Measurements from ENCODE around the gene TUSC2.

DNA sequence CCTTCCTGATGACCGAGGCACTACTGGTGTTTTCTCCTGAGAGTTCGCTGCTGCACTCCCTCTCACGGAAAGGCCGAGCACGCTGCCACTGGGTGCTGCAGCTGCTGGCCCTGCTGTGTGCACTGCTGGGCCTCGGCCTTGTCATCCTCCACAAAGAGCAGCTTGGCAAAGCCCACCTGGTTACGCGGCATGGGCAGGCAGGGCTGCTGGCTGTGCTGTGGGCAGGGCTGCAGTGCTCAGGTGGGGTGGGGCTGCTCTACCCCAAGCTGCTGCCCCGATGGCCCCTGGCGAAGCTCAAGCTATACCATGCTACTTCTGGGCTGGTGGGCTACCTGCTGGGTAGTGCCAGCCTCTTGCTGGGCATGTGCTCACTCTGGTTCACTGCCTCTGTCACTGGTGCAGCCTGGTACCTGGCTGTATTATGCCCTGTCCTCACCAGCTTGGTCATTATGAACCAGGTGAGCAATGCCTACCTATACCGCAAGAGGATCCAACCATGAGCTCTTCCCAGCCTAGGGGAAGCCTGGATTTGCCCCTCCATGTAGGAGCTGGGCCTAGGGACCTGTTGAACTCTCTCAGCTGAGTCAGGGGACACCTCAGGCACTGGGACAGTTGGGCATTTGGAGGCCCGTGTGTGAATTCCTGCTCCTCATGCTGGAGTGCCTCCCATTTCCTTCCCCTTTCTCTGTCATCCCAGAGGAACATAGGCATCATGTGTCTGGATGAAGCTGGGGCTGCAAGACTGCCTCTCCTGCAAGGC is 25.4 kb upstream of the TUSC2 start:
- TF ChIP-seq, protein P1, sequence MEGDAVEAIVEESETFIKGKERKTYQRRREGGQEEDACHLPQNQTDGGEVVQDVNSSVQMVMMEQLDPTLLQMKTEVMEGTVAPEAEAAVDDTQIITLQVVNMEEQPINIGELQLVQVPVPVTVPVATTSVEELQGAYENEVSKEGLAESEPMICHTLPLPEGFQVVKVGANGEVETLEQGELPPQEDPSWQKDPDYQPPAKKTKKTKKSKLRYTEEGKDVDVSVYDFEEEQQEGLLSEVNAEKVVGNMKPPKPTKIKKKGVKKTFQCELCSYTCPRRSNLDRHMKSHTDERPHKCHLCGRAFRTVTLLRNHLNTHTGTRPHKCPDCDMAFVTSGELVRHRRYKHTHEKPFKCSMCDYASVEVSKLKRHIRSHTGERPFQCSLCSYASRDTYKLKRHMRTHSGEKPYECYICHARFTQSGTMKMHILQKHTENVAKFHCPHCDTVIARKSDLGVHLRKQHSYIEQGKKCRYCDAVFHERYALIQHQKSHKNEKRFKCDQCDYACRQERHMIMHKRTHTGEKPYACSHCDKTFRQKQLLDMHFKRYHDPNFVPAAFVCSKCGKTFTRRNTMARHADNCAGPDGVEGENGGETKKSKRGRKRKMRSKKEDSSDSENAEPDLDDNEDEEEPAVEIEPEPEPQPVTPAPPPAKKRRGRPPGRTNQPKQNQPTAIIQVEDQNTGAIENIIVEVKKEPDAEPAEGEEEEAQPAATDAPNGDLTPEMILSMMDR (IDR thresholded peaks at IDR 0.05; ENCODE audit: insufficient read depth, low read length, poor library complexity, severe bottlenecking): no peak
- TF ChIP-seq EZH2phosphoT487 (conservative IDR thresholded peaks at IDR 0.05; ENCODE audit: low read length): no peak

All from SU-DHL-6 (cell line).